Measurements from ENCODE around the gene GJC3.
"Not testable (repeated sequence)": the region's sequence is repeated elsewhere in the genome, so short reads cannot be mapped to it uniquely, and the experiment has no call there.

The GJC3 gene

DNA sequence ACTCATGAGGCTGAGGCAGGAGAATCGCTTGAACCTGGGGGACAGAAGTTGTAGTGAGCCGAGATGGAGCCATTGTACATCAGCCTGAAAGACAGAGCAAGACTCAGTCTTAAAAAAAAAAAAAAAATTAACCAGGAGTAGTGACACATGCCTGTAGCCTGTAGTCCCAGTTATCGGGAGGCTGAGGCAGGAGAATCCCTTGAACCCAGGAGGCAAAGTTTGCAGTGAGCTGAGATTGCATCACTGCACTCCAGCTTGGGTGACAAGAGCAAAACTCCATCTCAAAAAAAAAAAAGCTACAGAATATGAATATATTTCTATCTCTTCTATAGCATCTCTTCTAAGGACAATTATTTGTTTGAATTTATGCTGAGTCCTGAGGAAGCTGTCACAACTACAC lies 39.9 kb upstream of the GJC3 start:
- no peak overlapping the region for H3K4me3 ChIP-seq (ENCODE audit: low read depth, low read length)
- no peak for TF ChIP-seq CTCF (IDR thresholded peaks at IDR 0.05; ENCODE audit: low read depth, low read length, missing control alignments)
- no peak for DNase-seq (ENCODE audit: low read depth)

GRCh38 chr7:99958564-99959227 lies 29.3 kb upstream of the GJC3 start:
- no peak overlapping the region for H3K4me3 ChIP-seq (ENCODE audit: low read depth, low read length)
- no peak for DNase-seq (ENCODE audit: low read depth)
- TF ChIP-seq CTCF (IDR thresholded peaks at IDR 0.05; ENCODE audit: low read depth, low read length, missing control alignments): no peak

- H3K4me3 ChIP-seq (ENCODE audit: low read depth, low read length): no peak overlapping the region
- no peak for TF ChIP-seq CTCF (IDR thresholded peaks at IDR 0.05; ENCODE audit: low read depth, low read length, missing control alignments)
- DNase-seq (ENCODE audit: low read depth): no peak
Measured at GRCh38 chr7:99955247-99955646, 25.8 kb upstream of the GJC3 start.

DNA sequence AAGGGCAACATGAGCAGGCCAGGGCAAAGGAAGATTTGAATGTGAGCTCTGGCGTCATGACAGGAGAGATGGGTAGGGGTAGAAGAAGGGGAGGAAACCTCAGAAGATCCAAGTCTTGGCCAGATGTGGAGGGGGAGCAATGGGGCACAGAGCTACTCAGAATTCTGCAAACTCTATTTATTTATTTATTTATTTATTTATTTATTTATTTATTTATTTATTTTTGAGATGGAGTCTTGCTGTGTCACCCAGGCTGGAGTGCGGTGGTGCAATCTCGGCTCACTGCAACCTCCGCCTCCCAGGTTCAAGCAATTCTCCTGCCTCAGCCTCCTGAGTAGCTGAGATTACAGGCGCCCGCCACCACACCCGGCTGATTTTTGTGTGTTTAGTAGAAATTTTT lies 25.2 kb upstream of the GJC3 start:
- not testable (repeated sequence) for DNase-seq (ENCODE audit: low read depth)

GRCh38 chr7:99953649-99954048 lies 24.2 kb upstream of the GJC3 start:
- TF ChIP-seq CTCF (IDR thresholded peaks at IDR 0.05; ENCODE audit: low read depth, low read length, missing control alignments): no peak
- no peak overlapping the region for H3K4me3 ChIP-seq (ENCODE audit: low read depth, low read length)
- no peak for DNase-seq (ENCODE audit: low read depth)

More for the DNA sequence above, 25.2 kb upstream of the GJC3 start:
- not testable (repeated sequence) for H3K4me3 ChIP-seq (ENCODE audit: low read depth, low read length)

GRCh38 chr7:99952649-99953048 lies 23.2 kb upstream of the GJC3 start:
- DNase-seq (ENCODE audit: low read depth); H3K4me3 ChIP-seq (ENCODE audit: low read depth, low read length): not testable (repeated sequence)

- not testable (repeated sequence) for DNase-seq (ENCODE audit: low read depth); H3K4me3 ChIP-seq (ENCODE audit: low read depth, low read length)
Measured at GRCh38 chr7:99950819-99951218, 21.4 kb upstream of the GJC3 start.

DNA sequence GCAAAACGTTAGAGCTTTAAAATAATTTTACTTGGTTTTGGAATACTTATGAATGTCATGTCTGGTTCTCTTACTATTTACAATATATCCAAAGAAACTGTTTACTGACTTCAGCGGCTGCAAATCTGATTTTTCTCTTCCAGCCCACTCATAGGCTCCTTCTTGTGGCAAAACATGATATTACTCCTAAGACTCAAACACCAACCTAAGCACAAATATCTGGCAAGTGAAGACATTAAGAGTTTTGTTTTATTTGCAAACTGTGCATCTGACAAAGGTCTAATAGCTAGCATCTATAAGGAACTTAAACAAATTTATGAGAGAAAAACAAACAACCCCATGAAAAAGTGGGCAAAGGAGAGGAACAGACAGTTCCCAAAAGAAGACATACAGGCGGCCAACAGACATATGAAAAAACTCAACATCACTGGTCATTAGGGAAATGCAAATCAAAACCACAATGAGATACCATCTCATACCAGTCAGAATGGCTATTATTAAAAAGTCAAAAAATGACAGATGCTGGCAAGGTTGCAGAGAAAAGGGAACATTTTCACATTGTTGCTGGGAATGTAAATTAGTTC lies 20.3 kb upstream of the GJC3 start:
- DNase-seq (ENCODE audit: low read depth): no peak
- no peak overlapping the region for H3K4me3 ChIP-seq (ENCODE audit: low read depth, low read length)
- peak; percentile 41 for TF ChIP-seq CTCF (IDR thresholded peaks at IDR 0.05; ENCODE audit: low read depth, low read length, missing control alignments)

Measured in GM12864 (cell line).